ENCODE measurements around the gene SLC6A16.
A peak's percentile ranks its signal among the peaks of the same experiment; 100 is the strongest.

SLC6A16 gene

GRCh38 chr19:49326165-49326704 lies 1.2 kb upstream of the SLC6A16 start:
- TF ChIP-seq, protein P1, sequence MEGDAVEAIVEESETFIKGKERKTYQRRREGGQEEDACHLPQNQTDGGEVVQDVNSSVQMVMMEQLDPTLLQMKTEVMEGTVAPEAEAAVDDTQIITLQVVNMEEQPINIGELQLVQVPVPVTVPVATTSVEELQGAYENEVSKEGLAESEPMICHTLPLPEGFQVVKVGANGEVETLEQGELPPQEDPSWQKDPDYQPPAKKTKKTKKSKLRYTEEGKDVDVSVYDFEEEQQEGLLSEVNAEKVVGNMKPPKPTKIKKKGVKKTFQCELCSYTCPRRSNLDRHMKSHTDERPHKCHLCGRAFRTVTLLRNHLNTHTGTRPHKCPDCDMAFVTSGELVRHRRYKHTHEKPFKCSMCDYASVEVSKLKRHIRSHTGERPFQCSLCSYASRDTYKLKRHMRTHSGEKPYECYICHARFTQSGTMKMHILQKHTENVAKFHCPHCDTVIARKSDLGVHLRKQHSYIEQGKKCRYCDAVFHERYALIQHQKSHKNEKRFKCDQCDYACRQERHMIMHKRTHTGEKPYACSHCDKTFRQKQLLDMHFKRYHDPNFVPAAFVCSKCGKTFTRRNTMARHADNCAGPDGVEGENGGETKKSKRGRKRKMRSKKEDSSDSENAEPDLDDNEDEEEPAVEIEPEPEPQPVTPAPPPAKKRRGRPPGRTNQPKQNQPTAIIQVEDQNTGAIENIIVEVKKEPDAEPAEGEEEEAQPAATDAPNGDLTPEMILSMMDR (IDR thresholded peaks at IDR 0.05), result no peak

DNA sequence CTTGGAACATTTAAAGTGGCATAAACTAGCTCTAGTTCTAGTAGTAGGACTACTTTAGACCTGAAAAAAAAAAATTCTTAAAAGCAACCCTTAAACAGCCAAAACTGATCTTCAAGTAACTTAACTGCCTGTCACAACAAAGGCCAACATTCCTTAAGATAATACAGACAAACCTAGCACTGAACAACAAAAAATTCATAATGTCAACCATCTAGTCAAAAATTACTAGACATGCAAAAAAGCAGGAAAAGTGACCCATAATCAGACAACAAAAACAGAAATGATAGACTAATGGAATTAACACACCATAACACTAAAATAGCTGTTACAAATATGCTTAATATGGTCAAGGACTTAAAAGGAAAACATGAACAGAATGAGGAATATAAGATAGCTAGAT lies 6.7 kb downstream of the SLC6A16 start:
- TF ChIP-seq, protein P1 (IDR thresholded peaks at IDR 0.05), result no peak

GRCh38 chr19:49316284-49316683 lies 8.7 kb downstream of the SLC6A16 start:
- TF ChIP-seq, protein P1 (IDR thresholded peaks at IDR 0.05), result no peak

GRCh38 chr19:49315111-49315510 lies 9.9 kb downstream of the SLC6A16 start:
- TF ChIP-seq, protein P1 (IDR thresholded peaks at IDR 0.05), result no peak

DNA sequence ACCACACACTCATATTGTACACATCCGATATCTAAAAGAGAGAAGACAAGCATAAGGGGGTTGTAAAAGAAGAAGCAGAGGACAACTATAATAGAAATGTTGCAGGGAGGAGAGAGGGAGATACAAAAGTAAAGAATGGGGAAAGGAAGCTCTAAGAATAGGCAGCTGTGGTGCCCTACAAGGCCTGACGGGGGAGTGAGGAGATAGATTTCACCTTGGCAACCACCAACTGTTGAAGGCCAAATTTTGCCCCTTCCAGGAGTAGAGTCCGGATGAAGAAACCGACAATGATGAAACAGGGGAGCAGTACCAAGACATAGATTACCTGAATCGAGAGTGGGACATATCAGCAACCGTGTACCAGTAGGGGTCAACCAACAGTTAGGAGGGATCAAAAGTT lies 15.9 kb downstream of the SLC6A16 start:
- TF ChIP-seq, protein P1 (IDR thresholded peaks at IDR 0.05), result no peak

GRCh38 chr19:49301866-49302252 lies 23.1 kb downstream of the SLC6A16 start:
- TF ChIP-seq, protein P1 (IDR thresholded peaks at IDR 0.05), result no peak

DNA sequence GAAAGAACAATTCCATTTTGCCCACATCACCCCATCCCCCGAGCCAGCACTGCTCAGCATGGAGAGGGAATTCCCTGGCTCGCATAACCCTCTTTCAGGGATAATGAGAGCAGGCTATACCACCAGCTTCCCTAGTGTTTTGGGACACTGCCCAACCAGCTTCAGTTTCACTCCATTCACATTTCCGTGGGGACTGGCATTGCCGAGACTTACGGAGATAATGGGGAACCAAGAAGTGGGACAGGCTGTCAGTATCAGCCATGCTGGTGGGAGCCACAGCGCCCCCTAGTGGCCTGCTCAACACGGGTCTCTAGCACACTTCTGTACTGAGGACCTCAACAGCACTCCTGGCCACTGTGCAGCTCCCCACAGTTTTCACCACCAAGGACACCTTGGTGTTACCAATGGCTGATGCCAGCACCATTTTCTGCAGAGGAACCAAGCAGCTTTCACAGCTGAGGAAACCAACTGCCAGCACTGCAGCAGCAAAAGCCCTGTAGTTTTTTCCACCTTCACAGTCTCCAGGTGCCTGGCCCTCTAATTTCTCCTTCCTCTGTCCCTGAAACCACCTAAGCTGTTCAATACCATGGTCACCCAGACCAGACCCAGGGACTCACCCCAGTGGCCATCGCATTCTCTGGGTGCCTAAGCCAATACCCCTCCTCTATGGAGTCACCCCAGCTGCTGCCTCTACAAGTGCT lies 23.7 kb downstream of the SLC6A16 start:
- TF ChIP-seq, protein P1 (IDR thresholded peaks at IDR 0.05), result peak; percentile 92
